Naive thymus-derived CD4-positive, alpha-beta T cell (primary cell): Measurements from ENCODE around the gene ANO9. TPM values are rescaled to one million over a fixed set of nuclear protein-coding genes. Genes with fewer than 3 reads are reported as not detected.

Experiments
- ATAC-seq: fragments of 150-1000 bp; cut with Tn5 transposase; 2 replicates; pipeline ENCODE4 v1.10.0; 2021; ENCODE audit warnings: mild to moderate bottlenecking, moderate library complexity
- CTCF ChIA-PET: fragments of 350-600 bp; sonication (Branson Sonifier 250); formaldehyde crosslinking; loops from one replicate; lab custom pipeline; 2021; ENCODE audit warnings: antibody characterized with exemption; lab: Charles Lee
- POLR2A ChIA-PET: fragments of 350-600 bp; sonication (Branson Sonifier 250); formaldehyde crosslinking; loops from one replicate; lab custom pipeline; 2021; ENCODE audit warnings: antibody characterized with exemption, inconsistent platforms; lab: Charles Lee
- DNase-seq, 9 donors: peaks; one replicate each; pipeline versions ENCODE4 v3.0.0 to v3.0.0-alpha.2; 2020 to 2022; ENCODE audit warnings: mixed read lengths in 1 of 9
- H3K27ac ChIP-seq: one replicate; pipeline ENCODE4 v1.7.0; 2013; ENCODE audit warnings: mild to moderate bottlenecking, low read depth, low read length, moderate library complexity
- H3K27me3 ChIP-seq, 2 donors: one replicate each; pipeline ENCODE4 v1.7.0; 2013; ENCODE audit warnings: low read length in 2 of 2, mild to moderate bottlenecking in 2 of 2, moderate library complexity in 2 of 2; ENCODE audit not compliant: control insufficient read depth in 2 of 2, insufficient read depth in 2 of 2
- H3K36me3 ChIP-seq, 3 experiments: 1 replicate in 2 of 3; 2 replicates in 1 of 3; pipeline ENCODE4 v1.7.0; 2013; ENCODE audit warnings: low read length in 3 of 3, mild to moderate bottlenecking in 3 of 3, moderate library complexity in 1 of 3; ENCODE audit not compliant: insufficient read depth in 3 of 3, control insufficient read depth in 2 of 3
- H3K4me1 ChIP-seq, 2 donors: one replicate each; pipeline ENCODE4 v1.7.0; 2013; ENCODE audit warnings: low read length in 2 of 2, mild to moderate bottlenecking in 2 of 2, moderate library complexity in 1 of 2; ENCODE audit not compliant: control insufficient read depth in 2 of 2, insufficient read depth in 2 of 2
- H3K4me3 ChIP-seq: 2 replicates; pipeline ENCODE4 v1.7.0; 2013; ENCODE audit warnings: mild to moderate bottlenecking, low read length
- H3K9me3 ChIP-seq, 3 experiments: 1 replicate in 2 of 3; 2 replicates in 1 of 3; pipeline ENCODE4 v1.7.0; 2013; ENCODE audit warnings: low read length in 3 of 3; ENCODE audit not compliant: control insufficient read depth in 2 of 3
- H3K27ac Mint-ChIP-seq, 9 donors: one replicate each; pipeline ENCODE4 v1.8.0; 2020 to 2022; ENCODE audit warnings: mixed read lengths in 9 of 9, mild to moderate bottlenecking in 8 of 9, moderate library complexity in 5 of 9, inconsistent platforms in 2 of 9
- H3K27me3 Mint-ChIP-seq, 5 donors: one replicate each; pipeline ENCODE4 v1.8.0; 2021 to 2022; ENCODE audit warnings: mixed read lengths in 5 of 5, mild to moderate bottlenecking in 1 of 5
- H3K36me3 Mint-ChIP-seq, 5 donors: one replicate each; pipeline ENCODE4 v1.8.0; 2020 to 2022; ENCODE audit warnings: mixed read lengths in 5 of 5, mild to moderate bottlenecking in 3 of 5, inconsistent platforms in 1 of 5
- H3K4me1 Mint-ChIP-seq, 7 donors: one replicate each; pipeline ENCODE4 v1.8.0; 2020 to 2022; ENCODE audit warnings: mixed read lengths in 7 of 7, mild to moderate bottlenecking in 3 of 7, inconsistent platforms in 1 of 7
- H3K4me3 Mint-ChIP-seq, 10 donors: one replicate each; pipeline ENCODE4 v1.8.0; 2020 to 2022; ENCODE audit warnings: mild to moderate bottlenecking in 10 of 10, mixed read lengths in 10 of 10, moderate library complexity in 6 of 10, inconsistent platforms in 2 of 10
- H3K9me3 Mint-ChIP-seq, 11 donors: one replicate each; pipeline ENCODE4 v1.8.0; 2020 to 2022; ENCODE audit warnings: mixed read lengths in 11 of 11, mild to moderate bottlenecking in 4 of 11, inconsistent platforms in 1 of 11, moderate library complexity in 1 of 11
- intact Hi-C, 2 donors: fragments of 100-400 bp; cut with micrococcal nuclease; formaldehyde crosslinking; loops; one replicate each; pipeline ENCODE4 v1.15.1; 2023
- polyA plus RNA-seq, 2 donors: library from polyadenylated mRNA; unstranded; fragments of 300-500 nt; fragmentation: Illumina TruSeq; gene quantifications; one replicate each; pipeline ENCODE4 v1.2.3, GENCODE V29; 2021
- total RNA-seq, 6 experiments: library from RNA in 5 of 6; stranded (reverse) in 5 of 6; gene quantifications; 1 replicate in 5 of 6; 2 replicates in 1 of 6; pipeline ENCODE4 v1.2.3 and lab custom pipeline; 2021 to 2026

The ANO9 gene
- total and polyA plus RNA-seq, 7 experiments from 2014 or later, result 9.0 to 107 (median 92.2) TPM

- Mint-ChIP-seq H3K4me1 (peaks cover 0 to 11% (median 0%) of the 10 kb centered on the region in 7 donors), H3K27ac (no peak overlapping the region), H3K36me3 (no peaks in the 10 kb centered on the region), H3K4me3 (peak overlapping the region in 3 of 10 donors; percentile 29 to 69 (median 32)), H3K27me3 (peaks cover 0 to 9% (median 0%) of the 10 kb centered on the region in 5 donors), H3K9me3 (peaks cover 0 to 2% (median 0%) of the 10 kb centered on the region in 11 donors)
- POLR2A ChIA-PET, result interaction anchor here (1.1 to 1.8 kb wide), 3 partner anchors 9 to 53 kb away, joined by 4 to 11 read pairs (median 4); partner anchors contain the start of gene SIGIRR
- H3K4me1 ChIP-seq, result no peaks in the 10 kb centered on the region
- H3K27ac ChIP-seq, result no peak overlapping the region
- no peaks in the 10 kb centered on the region for H3K36me3 ChIP-seq
- no peak overlapping the region for H3K4me3 ChIP-seq
- no peaks in the 10 kb centered on the region for H3K9me3 ChIP-seq
- intact Hi-C loops, result no loop called here
- DNase-seq (no peak), ATAC-seq (no peak)
- CTCF ChIA-PET, result interaction anchor here (1.2 to 1.5 kb wide), 2 partner anchors 11 to 91 kb away, joined by 3 to 4 read pairs; no protein-coding TSS in a partner anchor
- no peaks in the 10 kb centered on the region for H3K27me3 ChIP-seq
Observed at GRCh38 chr11:395866-396265, 45.9 kb downstream of the ANO9 start.

DNA sequence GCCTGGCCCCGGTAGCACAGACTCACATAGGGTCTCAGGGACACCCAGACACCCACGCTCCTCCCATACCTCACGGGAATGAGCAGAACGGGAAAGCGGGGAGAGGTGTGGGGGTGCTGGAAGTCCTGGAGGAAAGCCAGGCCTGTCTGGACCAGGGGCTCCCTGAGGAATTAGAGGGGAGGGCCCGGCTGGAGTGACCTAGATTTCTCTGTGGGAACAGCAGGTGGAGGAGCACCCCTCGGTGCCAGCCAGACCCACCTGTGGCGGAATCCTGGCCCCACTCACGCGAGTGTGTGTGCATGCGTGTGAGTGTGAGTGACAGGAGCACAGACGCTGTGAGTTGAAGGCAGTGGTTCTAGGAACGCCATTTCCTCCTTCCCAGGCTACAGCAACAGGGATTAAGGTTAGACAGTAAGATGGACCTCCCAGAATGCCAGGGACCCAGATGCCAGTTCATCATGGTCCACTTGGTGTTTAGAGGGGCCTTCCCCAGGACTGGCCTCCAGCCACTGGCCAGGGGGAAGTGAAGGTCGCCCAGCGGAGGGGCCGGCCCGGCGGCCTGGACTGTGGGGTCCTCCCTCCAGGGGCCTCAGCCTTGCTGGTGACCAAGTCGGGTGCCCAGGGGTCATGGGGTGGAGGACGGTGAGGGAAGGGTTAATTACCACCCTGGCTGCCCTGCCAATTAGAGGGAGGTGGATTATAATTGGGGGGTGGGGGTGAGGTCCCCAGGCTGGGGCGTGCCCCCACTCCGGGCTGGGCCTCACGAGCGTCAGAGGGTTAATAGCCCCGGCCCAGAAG is 46.8 kb downstream of the ANO9 start:
- Histone ChIP-seq H3K9me3 (no peaks in the 10 kb centered on the region), H3K4me1 (no peaks in the 10 kb centered on the region), H3K36me3 (no peaks in the 10 kb centered on the region), H3K27me3 (no peaks in the 10 kb centered on the region), H3K27ac (no peak overlapping the region), H3K4me3 (no peak overlapping the region)
- Mint-ChIP-seq H3K9me3 (peaks cover 0 to 2% (median 0%) of the 10 kb centered on the region in 11 donors), H3K4me1 (peaks cover 0 to 11% (median 0%) of the 10 kb centered on the region in 7 donors), H3K27ac (no peak overlapping the region), H3K27me3 (peaks cover 0 to 9% (median 0%) of the 10 kb centered on the region in 5 donors), H3K36me3 (no peaks in the 10 kb centered on the region), H3K4me3 (peak overlapping the region in 2 of 10 donors; percentile 13 to 67)
- POLR2A ChIA-PET, result no interaction called here
- intact Hi-C loops, result no loop called here
- CTCF ChIA-PET, result interaction anchor here (1.5 kb wide), 1 partner anchor 11 kb away, joined by 4 read pairs; no protein-coding TSS in a partner anchor
- DNase-seq (no peak), ATAC-seq (no peak)

GRCh38 chr11:394034-394857 is 47.6 kb downstream of the ANO9 start, which contains the start of gene PKP3:
PKP3 (plus strand) TSS chr11:394209; CDS start chr11:394293, 84 bp downstream.
- Mint-ChIP-seq H3K4me3 (peak within 1 kb of the TSS in 2 of 10 donors; percentile 13 to 67), H3K27me3 (peaks cover 0 to 4% (median 0%) of the 10 kb centered on the region in 5 donors), H3K36me3 (no peaks in the 10 kb centered on the region), H3K27ac (no peak within 1 kb of the TSS), H3K4me1 (peaks cover 0 to 6% (median 0%) of the 10 kb centered on the region in 7 donors), H3K9me3 (peaks cover 0 to 2% (median 0%) of the 10 kb centered on the region in 11 donors)
- intact Hi-C loops, result no loop called here
- H3K27ac ChIP-seq, result no peak within 1 kb of the TSS
- H3K9me3 ChIP-seq, result no peaks in the 10 kb centered on the region
- no peaks in the 10 kb centered on the region for H3K27me3 ChIP-seq
- H3K4me3 ChIP-seq, result no peak within 1 kb of the TSS
- DNase-seq (no peak), ATAC-seq (no peak)
- ChIA-PET POLR2A (no interaction called here), CTCF (no interaction called here)
- H3K4me1 ChIP-seq, result no peaks in the 10 kb centered on the region
- H3K36me3 ChIP-seq, result no peaks in the 10 kb centered on the region

DNA sequence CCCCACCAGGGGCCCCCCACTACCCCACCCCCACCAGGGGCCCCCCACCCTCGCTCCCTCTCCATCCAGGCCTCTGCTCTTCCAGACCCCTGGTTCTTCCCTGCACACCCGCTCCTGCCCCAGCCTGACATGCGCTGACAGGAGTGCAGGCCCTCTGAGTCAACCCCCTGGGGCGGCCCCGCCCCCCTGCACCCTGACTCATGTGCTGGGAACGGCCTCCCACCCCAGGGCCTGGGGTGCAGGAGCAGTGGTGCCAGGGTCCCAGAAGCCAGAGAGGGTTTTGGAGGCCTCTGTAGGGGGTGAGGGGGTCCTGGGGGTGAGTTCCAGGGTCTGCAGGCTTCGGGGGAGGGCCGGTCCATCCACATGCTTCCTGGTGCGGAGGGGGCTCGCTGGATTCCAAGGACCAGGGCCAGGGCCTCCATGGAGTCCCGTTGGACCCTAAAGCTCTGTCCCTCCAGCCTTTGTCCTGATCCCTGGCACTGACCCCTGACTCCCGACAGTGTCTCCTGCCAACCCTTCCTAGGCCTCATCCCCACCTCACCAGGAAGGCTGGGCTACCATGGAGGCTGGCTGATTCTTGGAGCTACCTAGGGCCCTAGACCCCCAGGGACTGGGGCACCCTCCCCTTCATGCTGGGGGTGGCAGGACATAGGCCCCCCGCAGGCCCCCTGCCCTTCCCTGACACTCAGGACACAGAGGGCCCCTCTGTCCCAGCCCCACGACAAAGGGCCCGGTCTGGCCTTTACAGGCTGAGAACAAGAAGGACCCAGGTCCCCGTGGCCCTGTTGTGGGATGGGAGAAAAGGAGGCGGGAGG is 48.4 kb downstream of the ANO9 start:
- no peaks in the 10 kb centered on the region for H3K36me3 ChIP-seq
- no peaks in the 10 kb centered on the region for H3K9me3 Mint-ChIP-seq
- no peak overlapping the region for H3K27ac ChIP-seq
- no peaks in the 10 kb centered on the region for H3K9me3 ChIP-seq
- no peaks in the 10 kb centered on the region for H3K36me3 Mint-ChIP-seq
- DNase-seq, result no peak
- ATAC-seq, result no peak
- ChIA-PET CTCF (no interaction called here), POLR2A (no interaction called here)
- H3K4me3 ChIP-seq, result no peak overlapping the region
- no peaks in the 10 kb centered on the region for H3K27me3 Mint-ChIP-seq
- intact Hi-C loops, result no loop called here
- H3K4me1 ChIP-seq, result no peaks in the 10 kb centered on the region
- H3K27me3 ChIP-seq, result no peaks in the 10 kb centered on the region
- no peak overlapping the region for H3K27ac Mint-ChIP-seq
- peaks cover 0 to 4% (median 0%) of the 10 kb centered on the region in 7 donors for H3K4me1 Mint-ChIP-seq
- no peak overlapping the region for H3K4me3 Mint-ChIP-seq

DNA sequence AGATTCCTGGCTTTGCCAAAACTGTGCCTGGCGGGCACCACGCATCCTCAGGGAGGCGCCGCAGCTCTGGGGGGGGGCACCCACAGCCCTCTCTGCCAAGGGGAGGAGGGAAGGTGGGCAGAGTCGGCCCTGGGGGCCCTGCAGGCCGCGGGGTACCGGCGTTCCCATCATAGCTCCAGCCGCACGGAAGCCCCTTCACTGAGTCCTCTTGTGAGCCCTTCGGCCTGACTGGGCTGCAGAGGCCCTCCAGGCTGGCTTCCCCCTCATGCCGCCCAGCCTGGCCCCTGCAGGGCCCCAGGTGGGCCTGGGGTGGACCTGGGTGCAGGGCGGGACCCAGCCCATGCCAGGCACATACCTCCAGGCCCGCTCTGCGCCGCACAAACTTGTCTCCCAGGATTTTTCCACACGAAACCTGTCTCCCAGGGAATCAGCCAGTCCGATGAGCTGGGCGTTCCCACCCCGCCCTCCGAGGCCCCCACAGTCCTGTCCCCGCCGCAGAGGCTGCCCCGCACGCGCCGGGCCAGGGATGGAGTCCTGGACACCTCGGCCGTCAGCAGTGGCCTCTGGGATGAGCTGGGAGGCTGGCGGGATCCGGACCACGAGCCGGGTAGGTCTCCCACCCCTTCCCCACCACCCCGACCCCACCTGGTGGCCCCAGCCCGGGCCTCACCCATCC is 49.6 kb downstream of the ANO9 start:
- Mint-ChIP-seq H3K27ac (no peak overlapping the region), H3K27me3 (peaks cover 0 to 8% (median 0%) of the 10 kb centered on the region in 5 donors), H3K9me3 (peaks cover 0 to 5% (median 1%) of the 10 kb centered on the region in 11 donors), H3K4me3 (no peak overlapping the region), H3K36me3 (peaks cover 0 to 1% (median under 1%) of the 10 kb centered on the region in 5 donors), H3K4me1 (peaks cover 0 to 6% (median 0%) of the 10 kb centered on the region in 7 donors)
- no peak for ATAC-seq
- no peaks in the 10 kb centered on the region for H3K36me3 ChIP-seq
- no peak overlapping the region for H3K27ac ChIP-seq
- CTCF ChIA-PET, result no interaction called here
- H3K9me3 ChIP-seq, result no peaks in the 10 kb centered on the region
- intact Hi-C loops, result no loop called here
- POLR2A ChIA-PET, result no interaction called here
- DNase-seq, result no peak
- peaks cover 0 to 1% of the 10 kb centered on the region in 2 donors for H3K4me1 ChIP-seq
- H3K4me3 ChIP-seq, result no peak overlapping the region
- H3K27me3 ChIP-seq, result no peaks in the 10 kb centered on the region
